Erythroblast (primary cell): ENCODE results near the gene SSUH2.

ENCODE experiments used
- DNase-seq, 2 experiments: peaks; one replicate each; lab custom pipeline; 2025; lab: John Stamatoyannopoulos, UW
- GATA1 ChIP-seq: IDR thresholded peaks from 2 replicates; pipeline ENCODE4 v1.6.1; 2011; ENCODE audit warnings: low read depth, mild to moderate bottlenecking, control low read depth, low read length, moderate library complexity
- POLR2A ChIP-seq: IDR thresholded peaks from 2 replicates; pipeline ENCODE4 v1.6.1; 2011; ENCODE audit warnings: mild to moderate bottlenecking, low read length

Gene SSUH2

GRCh38 chr3:8638994-8639658, 5.5 kb downstream of the SSUH2 start:
- TF ChIP-seq GATA1: no peak
- no peak for TF ChIP-seq POLR2A
- DNase-seq: no peak

DNA sequence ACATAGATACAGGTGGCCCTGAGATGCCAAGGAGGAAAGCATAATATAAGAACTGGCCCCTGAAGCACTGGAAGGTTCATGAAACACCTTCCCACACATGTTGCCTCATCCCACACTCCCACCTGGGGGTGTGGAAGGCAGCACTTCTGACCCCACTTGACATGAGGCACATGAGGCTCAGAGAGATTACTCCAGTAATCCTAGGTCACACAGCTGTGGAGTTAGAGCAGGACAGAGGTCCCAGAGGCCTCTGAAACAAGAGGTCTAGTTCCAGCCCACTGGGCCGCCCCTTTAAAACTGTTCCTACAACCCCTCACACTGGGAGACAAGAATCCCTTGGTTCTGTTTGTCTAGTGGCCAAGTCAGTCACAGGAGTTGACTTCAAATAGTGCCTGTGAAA, 7.2 kb downstream of the SSUH2 start:
- no peak for DNase-seq
- TF ChIP-seq POLR2A (no peak), GATA1 (no peak)

- no peak for DNase-seq
- no peak for TF ChIP-seq POLR2A
- no peak for TF ChIP-seq GATA1
Measured at GRCh38 chr3:8635631-8636030, 9.0 kb downstream of the SSUH2 start.

DNA sequence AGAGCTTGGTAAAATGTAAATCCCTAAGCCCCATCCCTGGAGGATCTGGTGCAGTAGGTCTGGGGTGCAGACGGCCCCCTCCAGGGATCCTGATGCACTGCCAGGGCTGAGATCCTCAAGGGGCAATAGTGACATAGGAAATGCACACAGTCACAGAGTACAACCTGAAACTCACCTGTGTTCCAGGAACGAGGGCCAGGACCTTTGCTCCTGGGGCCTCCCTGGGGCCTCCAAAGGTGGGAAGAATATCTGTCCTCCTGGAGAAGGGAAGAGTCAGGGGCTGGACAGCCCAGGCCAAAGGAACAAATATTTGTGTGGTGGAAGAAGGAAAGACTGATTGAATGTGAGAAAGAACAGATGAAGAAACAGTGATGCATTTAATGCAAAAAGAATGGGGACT, 9.5 kb downstream of the SSUH2 start:
- DNase-seq: no peak
- TF ChIP-seq GATA1: no peak
- no peak for TF ChIP-seq POLR2A

DNA sequence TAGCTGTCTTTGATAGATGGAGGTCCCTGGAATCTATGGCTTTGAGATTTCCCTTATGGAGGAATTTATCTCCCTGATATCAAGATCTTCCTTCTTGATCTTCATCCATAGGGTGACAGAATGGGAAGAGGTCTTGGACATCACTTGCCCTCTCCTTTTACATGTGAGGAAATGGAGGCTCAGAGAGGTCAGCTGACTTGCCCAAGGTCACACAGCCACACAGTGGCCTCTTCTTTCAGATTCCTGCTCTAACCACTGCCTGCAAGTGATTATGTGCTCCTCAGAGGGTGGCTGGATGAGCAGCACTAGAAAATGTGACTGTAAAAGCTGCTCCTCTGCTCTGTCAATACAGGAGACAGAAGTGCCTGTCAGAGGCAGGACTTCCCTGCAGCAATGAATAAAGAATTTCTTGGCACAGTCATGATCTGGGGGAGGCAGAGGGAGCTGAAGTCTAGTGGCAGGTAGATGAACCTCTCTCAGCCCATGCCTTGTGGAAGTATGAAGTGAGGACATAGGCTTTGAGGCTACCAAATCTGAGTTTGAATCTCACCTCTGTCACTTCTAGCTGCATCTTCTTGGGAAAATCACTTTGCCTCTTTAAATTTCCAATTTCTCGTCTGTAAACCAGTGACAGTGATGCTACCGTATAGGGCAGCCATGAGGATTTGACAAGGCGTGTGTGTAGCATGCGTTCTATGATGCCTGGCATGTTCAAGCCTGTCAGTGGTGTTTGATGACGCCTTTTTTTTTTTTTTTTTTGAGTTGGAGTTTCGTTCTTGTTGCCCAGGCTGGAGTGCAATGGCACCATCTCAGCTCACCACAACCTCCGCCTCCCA, 12.0 kb downstream of the SSUH2 start:
- DNase-seq: no peak
- no peak for TF ChIP-seq POLR2A
- TF ChIP-seq GATA1: no peak

GRCh38 chr3:8631661-8632060, 12.9 kb downstream of the SSUH2 start:
- DNase-seq: no peak
- TF ChIP-seq POLR2A (no peak), GATA1 (no peak)

GRCh38 chr3:8629151-8630021, 15.2 kb downstream of the SSUH2 start:
- DNase-seq: peak; percentile 73 to 90
- TF ChIP-seq POLR2A: no peak
- TF ChIP-seq GATA1: no peak

DNA sequence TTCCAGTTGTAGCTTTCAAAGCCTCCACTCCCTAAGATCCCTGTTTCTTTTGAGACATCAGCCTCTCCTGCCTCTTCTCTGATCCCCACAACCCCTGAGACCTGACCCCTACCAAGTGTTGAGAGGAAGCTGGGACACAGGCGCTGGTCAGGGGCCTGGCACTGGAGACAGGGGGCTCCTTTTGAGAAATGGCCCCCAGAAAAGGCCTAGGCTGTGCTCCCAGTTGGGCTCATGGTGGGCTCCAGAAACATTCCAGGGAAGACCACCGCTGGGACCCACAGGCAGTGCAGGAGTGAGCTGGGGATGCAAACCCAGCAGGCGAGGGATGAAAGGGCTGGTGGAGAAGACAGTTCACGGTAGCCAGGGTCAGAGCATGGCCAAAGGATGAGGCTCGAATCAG, 16.6 kb downstream of the SSUH2 start:
- TF ChIP-seq GATA1 (no peak), POLR2A (no peak)
- DNase-seq: no peak

GRCh38 chr3:8627201-8627940, 17.2 kb downstream of the SSUH2 start:
- DNase-seq: no peak
- TF ChIP-seq POLR2A: no peak
- TF ChIP-seq GATA1: no peak

- TF ChIP-seq GATA1: no peak
- TF ChIP-seq POLR2A: no peak
- DNase-seq: no peak
Measured at GRCh38 chr3:8625991-8626390, 18.6 kb downstream of the SSUH2 start.

GRCh38 chr3:8624612-8625011, 20.0 kb downstream of the SSUH2 start:
- TF ChIP-seq POLR2A: no peak
- TF ChIP-seq GATA1: no peak
- DNase-seq: no peak

DNA sequence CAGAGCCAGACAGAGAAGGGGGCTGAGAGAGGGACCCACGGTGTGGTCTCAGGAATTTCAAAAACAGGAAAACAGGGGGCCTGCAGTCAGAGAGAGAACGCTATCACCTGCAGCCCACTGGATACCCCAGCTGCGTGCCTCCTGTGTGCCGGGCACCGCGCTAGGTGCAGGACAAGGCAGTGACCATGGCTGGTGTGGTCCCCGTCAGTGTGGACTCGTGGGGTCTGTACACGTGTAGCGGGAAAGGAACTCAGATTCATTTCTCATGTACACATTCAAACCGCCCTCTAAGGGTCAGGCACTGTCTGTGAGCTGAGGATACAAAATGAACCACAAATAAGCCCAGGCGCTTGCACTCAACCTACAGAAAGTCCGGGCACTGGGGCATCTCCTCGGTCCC, 20.9 kb downstream of the SSUH2 start:
- DNase-seq: no peak
- no peak for TF ChIP-seq POLR2A
- TF ChIP-seq GATA1: no peak

DNA sequence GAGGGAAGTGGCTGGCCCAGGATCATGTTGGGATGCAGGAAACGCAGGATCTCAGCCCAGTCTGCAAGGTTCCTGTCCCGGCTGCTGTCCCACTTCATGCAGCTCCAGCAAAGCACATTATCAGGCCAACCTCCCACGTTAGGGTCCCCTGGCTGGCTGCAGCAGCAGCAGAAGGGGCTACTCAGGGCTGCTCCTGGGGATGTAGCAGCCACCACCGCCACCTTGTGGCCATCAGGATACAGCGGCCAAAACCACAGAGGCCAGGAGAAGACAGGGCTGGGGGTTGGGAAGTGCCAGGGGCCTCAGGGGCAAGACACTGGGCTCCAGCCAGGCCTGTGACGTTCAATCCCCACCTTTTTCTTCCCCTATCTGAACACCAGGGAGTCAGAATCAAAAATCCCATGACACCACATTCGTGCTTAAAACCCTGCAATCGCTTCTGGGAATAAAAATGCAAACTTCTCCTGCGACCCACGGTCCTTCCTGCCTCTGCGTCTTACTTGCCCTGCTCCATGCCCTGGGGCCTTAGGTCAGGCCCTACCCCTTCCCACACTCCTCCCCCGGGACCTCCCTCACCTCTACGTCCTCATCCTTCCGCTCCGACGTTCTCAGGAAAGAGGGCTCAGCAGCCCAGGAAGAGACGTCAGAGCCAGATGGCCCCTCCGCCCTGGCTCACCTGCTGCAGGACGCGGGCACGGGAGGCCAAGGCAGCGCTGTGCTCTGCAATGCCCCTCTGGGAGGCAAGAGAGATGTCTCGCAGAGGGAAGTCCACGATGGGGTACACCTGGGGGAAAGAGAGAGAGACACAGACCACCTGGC, 21.5 kb downstream of the SSUH2 start:
- DNase-seq: peak; percentile 38 to 69
- TF ChIP-seq POLR2A (no peak), GATA1 (no peak)
